Panc1 (cell line): Measurements from ENCODE around the gene SLC9A9.

ENCODE experiments used
- CTCF ChIP-seq: fragments of 450-650 bp; IDR thresholded peaks from 2 replicates; pipeline ENCODE4 v1.5.1; 2017; ENCODE audit warnings: mild to moderate bottlenecking
- REST ChIP-seq, 2 experiments: IDR thresholded peaks; 2 replicates each; pipeline ENCODE4 v1.6.1; 2011 to 2012; ENCODE audit warnings: low read depth in 2 of 2, control low read depth in 1 of 2, low read length in 1 of 2, mild to moderate bottlenecking in 1 of 2, moderate library complexity in 1 of 2; ENCODE audit not compliant: insufficient read depth in 1 of 2

- TF ChIP-seq CTCF (no peak), REST (IDR thresholded peaks at IDR 0.05; ENCODE audit: insufficient read depth in 1 of 2, low read depth in 2 of 2, low read length in 1 of 2) (no peak)
Observed at GRCh38 chr3:143258692-143259091, 589.6 kb downstream of the SLC9A9 start.
